ENCODE data around the gene SIGLEC1.

- TF ChIP-seq TCF4 (CRISPR knock-in tag; IDR thresholded peaks at IDR 0.05; ENCODE audit: borderline replicate concordance): no peak
- TF ChIP-seq ZFP30 (CRISPR knock-in tag; IDR thresholded peaks at IDR 0.05): no peak
- TF ChIP-seq ARNTL (CRISPR knock-in tag; IDR thresholded peaks at IDR 0.05; ENCODE audit: borderline replicate concordance, low read depth): no peak
- no peak for TF ChIP-seq ZC3H10 (CRISPR knock-in tag; IDR thresholded peaks at IDR 0.05)
Observed at GRCh38 chr20:3667434-3668037, 44.9 kb downstream of the SIGLEC1 start.

Data from SK-N-SH treated with all-trans-retinoic acid at 6 μM for 48 hours (cell line).